Heart left ventricle (tissue), 16 donors: ENCODE measurements around the gene TTBK1. TPM values are rescaled to one million over a fixed set of nuclear protein-coding genes. Genes with fewer than 3 reads are reported as not detected.

Source experiments
- ATAC-seq, 4 donors: fragments of 200-7000 bp; cut with Tn5 transposase; one replicate each; pipeline ENCODE4 v1.9.1; 2020 to 2022; ENCODE audit warnings: moderate library complexity in 4 of 4, mild to moderate bottlenecking in 3 of 4, moderate number of reproducible peaks in 1 of 4
- DNase-seq, 5 donors: peaks; one replicate each; pipeline ENCODE4 v3.0.0-alpha.2; 2020
- H3K27ac ChIP-seq, 12 donors: fragments of 200-600 bp; sonication (generic) in 4 of 12; one replicate each; pipeline versions ENCODE4 v1.5.0 to v1.8.0; 2016 to 2022; ENCODE audit warnings: mild to moderate bottlenecking in 2 of 12
- H3K27me3 ChIP-seq, 9 donors: fragments of 200-600 bp; sonication (generic) in 2 of 9; one replicate each; pipeline versions ENCODE4 v1.5.1 to v1.8.0; 2016 to 2022; ENCODE audit warnings: mild to moderate bottlenecking in 3 of 9
- H3K36me3 ChIP-seq, 9 donors: fragments of 200-600 bp; sonication (generic) in 2 of 9; one replicate each; pipeline versions ENCODE4 v1.5.0 to v1.8.0; 2018 to 2022; ENCODE audit warnings: mild to moderate bottlenecking in 2 of 9
- H3K4me1 ChIP-seq, 12 donors: fragments of 200-600 bp; sonication (generic) in 4 of 12; one replicate each; pipeline versions ENCODE4 v1.5.0 to v1.8.0; 2016 to 2022; ENCODE audit warnings: mild to moderate bottlenecking in 3 of 12
- H3K4me3 ChIP-seq, 12 donors: fragments of 200-600 bp; sonication (generic) in 4 of 12; one replicate each; pipeline versions ENCODE4 v1.5.0 to v1.8.0; 2017 to 2022; ENCODE audit warnings: mild to moderate bottlenecking in 9 of 12, moderate library complexity in 4 of 12
- H3K9me3 ChIP-seq, 12 donors: fragments of 200-600 bp; sonication (generic) in 4 of 12; one replicate each; pipeline versions ENCODE4 v1.5.0 to v1.8.0; 2016 to 2022; ENCODE audit warnings: mild to moderate bottlenecking in 1 of 12
- POLR2A ChIP-seq, 2 donors: fragments of 450-650 bp; IDR thresholded peaks; one replicate each; pipeline ENCODE4 v1.6.1; 2017; ENCODE audit warnings: antibody characterized with exemption in 2 of 2, mild to moderate bottlenecking in 2 of 2, moderate library complexity in 2 of 2
- WGBS, 4 donors: extraction: QIAGEN DNeasy Blood & Tissue Kit in 2 of 4; methylation state at CpG; one replicate each; pipeline versions ENCODE4 v1.1.5 to v1.1.7; 2013 to 2018; 5-methylcytosine and 5-hydroxymethylcytosine counted together
- intact Hi-C, 10 donors: fragments of 100-400 bp; cut with DNase I; formaldehyde crosslinking; loops; one replicate each; pipeline versions ENCODE4 v1.11.1 to v1.14.2; 2022
- polyA plus RNA-seq, 2 donors: library from polyadenylated mRNA; stranded (reverse); fragments of 200-250 nt; gene quantifications; one replicate each; pipeline ENCODE4 v1.2.3, GENCODE V29; 2013
- total RNA-seq, 9 donors: library from RNA; depleted of rRNA in 2 of 9; stranded (reverse); fragments of >200 nt in 2 of 9; fragmentation: NEBNext Ultra II Directional in 3 of 9; extraction: Animal tissue kit (Norgen Biotek cat#: 25700) in 3 of 9; gene quantifications; one replicate each; pipeline versions ENCODE4 v1.1.0 to v1.2.4, GENCODE V29; 2016 to 2023
- TF ChIP-seq, protein P1 (sequence below), 12 donors: fragments of 200-600 bp; sonication (generic) in 4 of 12; IDR thresholded peaks; one replicate each; pipeline versions ENCODE4 v1.5.0 to v1.8.0; 2018 to 2022; ENCODE audit warnings: antibody characterized with exemption in 12 of 12, mild to moderate bottlenecking in 5 of 12
- donor health status: ischemic (EF 13 %, LVEDD 7.1; RV severe dilation, severe dysfunction).
- donor health status: healthy with polysubstance abuse.
- donor health status: DM: no; HTN: yes; CAD: no.
- donor health status: DM: no; HTN: no; CAD: no.
- donor health status: ischemic (EF 25% LVEDD 6.9; RV normal size, moderate dysfunction).
- donor health status: ischemic (EF 25% LVEDD 5.7; RV mildly dilated, moderate dysfunction).
- donor health status: healthy.
- donor health status: DM: yes; HTN: yes; CAD: no.
- donor health status: ischemic (EF 35%, LVEDD 5.7; RV mildly dilated, moderate dysfunction).
- donor health status: nonischemic (EF 11% LVEDD 7.7; RV severe dilation, severe dysfunction).
- donor health status: DM: yes; HTN: yes; CAD: no.
- donor health status: PGD.
- donor health status: ischemic (EF 29% LVEDD 5.4; RV normal size, mild dysfunction).
- donor health status: nonischemic (EF 23%, LVEDD 6.1; RV moderate dilation, normal function).

The TTBK1 gene
- total and polyA plus RNA-seq, 11 donors, result 0.04 to 0.52 (median 0.27) TPM

DNA sequence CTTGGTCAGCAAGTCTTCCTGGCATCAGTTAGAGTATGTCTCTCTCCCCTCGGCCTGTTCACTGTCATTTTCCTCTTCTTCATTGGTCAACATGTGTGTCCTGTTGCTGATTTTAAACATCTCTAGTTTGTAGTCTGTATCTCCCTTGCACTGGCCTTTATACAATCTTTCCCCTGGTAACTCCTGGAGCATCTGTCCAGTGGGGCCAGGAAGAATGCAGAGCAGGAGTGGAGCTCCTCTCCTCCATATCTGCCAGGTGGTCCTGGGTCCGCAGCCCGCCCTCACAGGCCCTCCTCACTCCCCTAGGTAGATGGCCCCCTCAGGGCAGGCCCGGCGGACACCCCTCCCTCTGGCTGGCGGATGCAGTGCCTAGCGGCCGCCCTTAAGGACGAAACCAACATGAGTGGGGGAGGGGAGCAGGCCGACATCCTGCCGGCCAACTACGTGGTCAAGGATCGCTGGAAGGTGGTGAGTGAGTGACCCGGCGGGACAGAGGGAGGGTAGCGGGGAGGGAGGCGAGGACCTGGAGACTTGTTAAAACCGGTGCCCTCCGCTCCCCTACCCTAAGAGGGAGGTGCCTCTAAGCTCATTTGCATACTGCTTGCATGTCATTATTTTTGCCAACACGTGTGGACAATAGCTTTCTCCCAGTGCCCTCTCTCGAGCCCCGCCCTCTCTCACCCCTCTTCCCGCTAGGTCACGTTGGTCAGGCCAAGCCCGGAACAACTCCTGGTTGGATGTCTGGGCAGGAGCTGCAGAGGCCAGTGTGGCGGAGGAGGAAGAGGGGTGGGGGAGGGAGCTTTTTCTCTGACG lies 3.2 kb downstream of the TTBK1 start:
- Histone ChIP-seq H3K4me1 (peaks cover 0 to 17% (median 9%) of the 10 kb centered on the region in 12 donors), H3K36me3 (no peaks in the 10 kb centered on the region), H3K9me3 (no peaks in the 10 kb centered on the region), H3K27ac (peak overlapping the region in 6 of 12 donors; percentile 14 to 63 (median 28)), H3K27me3 (peaks cover 8 to 49% (median 23%) of the 10 kb centered on the region in 9 donors), H3K4me3 (peak overlapping the region; percentile 40 to 73 (median 61))
- DNase-seq, result peak; percentile 59 to 84 (median 76)
- 12 to 17% (median 15%) methylated on average over 24 to 27 of the region's 27 CpGs for WGBS, 4 donors
- peak; percentile 65 to 87 (median 82) for ATAC-seq
- intact Hi-C loops, result no loop called here
- TF ChIP-seq, protein P1, sequence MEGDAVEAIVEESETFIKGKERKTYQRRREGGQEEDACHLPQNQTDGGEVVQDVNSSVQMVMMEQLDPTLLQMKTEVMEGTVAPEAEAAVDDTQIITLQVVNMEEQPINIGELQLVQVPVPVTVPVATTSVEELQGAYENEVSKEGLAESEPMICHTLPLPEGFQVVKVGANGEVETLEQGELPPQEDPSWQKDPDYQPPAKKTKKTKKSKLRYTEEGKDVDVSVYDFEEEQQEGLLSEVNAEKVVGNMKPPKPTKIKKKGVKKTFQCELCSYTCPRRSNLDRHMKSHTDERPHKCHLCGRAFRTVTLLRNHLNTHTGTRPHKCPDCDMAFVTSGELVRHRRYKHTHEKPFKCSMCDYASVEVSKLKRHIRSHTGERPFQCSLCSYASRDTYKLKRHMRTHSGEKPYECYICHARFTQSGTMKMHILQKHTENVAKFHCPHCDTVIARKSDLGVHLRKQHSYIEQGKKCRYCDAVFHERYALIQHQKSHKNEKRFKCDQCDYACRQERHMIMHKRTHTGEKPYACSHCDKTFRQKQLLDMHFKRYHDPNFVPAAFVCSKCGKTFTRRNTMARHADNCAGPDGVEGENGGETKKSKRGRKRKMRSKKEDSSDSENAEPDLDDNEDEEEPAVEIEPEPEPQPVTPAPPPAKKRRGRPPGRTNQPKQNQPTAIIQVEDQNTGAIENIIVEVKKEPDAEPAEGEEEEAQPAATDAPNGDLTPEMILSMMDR (IDR thresholded peaks at IDR 0.05), result no peak
- no peak for TF ChIP-seq POLR2A (IDR thresholded peaks at IDR 0.05)

DNA sequence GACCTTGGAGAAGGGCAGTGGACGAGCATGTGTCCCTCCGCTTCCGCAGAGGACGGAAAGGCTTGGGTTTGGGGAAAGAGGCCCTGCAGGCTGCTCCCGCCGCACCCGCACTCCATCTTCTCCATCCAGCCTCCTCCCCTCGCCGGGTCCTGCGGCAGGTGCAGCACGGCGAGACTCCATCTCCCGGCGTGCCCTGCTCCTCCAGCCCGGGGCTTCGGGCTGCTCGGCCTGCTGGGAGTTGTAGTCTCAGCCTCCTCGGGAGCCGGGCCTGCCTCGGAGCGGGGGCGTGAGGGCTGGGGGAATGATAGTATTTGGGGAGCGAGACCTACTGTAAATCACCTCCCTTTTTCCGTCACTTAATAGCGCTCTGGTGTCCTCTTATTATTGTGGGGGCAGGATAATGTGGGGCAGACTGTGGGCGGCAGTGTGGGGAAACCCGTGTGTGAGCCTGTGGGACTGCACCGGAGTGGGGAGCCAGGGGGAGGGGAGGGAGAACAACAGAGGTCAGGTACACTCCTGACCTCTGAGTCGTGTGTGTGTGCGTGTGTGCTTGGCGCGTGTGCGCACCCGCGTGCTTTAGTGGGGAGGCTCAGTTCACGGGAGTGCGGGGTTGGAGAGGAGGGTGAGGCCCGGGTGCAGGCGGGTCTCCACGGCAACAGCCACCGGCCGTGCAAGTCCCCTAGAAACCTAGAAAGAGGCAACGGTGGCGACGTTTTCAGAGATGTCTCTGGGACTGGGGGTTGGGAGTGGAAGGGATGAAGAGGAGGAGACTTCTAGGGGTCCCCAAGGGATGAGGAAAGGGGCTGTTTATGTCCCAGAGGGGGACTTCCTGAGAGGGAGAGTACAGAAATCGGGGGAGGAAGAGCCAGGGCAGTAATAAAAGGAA lies 4.1 kb downstream of the TTBK1 start:
- H3K27me3 ChIP-seq, result peaks cover 5 to 44% (median 27%) of the 10 kb centered on the region in 9 donors
- TF ChIP-seq POLR2A (IDR thresholded peaks at IDR 0.05), result no peak
- TF ChIP-seq, protein P1 (IDR thresholded peaks at IDR 0.05), result no peak

DNA sequence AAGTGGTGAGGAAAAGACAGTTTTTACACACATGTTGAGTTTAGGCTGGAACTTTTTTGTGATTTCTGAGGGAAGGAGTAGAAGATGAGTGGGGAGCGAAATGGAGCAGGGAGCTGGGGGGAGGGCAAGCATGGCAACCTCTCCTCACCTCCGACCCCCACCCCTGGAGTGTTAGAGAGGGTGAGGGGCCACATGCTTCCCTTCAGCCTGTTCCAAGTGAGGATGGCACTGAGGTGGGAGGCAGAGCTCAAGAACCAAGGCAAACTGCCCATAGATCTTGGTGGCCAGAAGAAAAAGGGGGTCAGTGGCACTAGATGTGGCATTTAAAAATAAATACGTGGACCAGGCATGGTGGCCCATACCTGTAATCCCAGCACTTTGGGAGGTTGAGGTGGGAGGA lies 4.8 kb downstream of the TTBK1 start:
- peaks cover under 1 to 36% (median 22%) of the 10 kb centered on the region in 9 donors for H3K27me3 ChIP-seq
- WGBS, 4 donors, result 72 to 89% (median 80%) methylated on average over 3 of the region's 3 CpGs
- no peak overlapping the region for H3K4me3 ChIP-seq

More for the DNA sequence above, 4.1 kb downstream of the TTBK1 start:
- intact Hi-C loops, result no loop called here
- peaks cover 0 to 17% (median 9%) of the 10 kb centered on the region in 12 donors for H3K4me1 ChIP-seq
- DNase-seq (peak; percentile 79 to 90 (median 85)), ATAC-seq (peak; percentile 90 to 98 (median 96))
- 4 to 8% (median 6%) methylated on average over 33 to 46 of the region's 46 CpGs for WGBS, 4 donors
- peak overlapping the region in 8 of 12 donors; percentile 14 to 63 (median 31) for H3K27ac ChIP-seq
- H3K4me3 ChIP-seq, result peak overlapping the region; percentile 40 to 73 (median 61)
- no peaks in the 10 kb centered on the region for H3K36me3 ChIP-seq
- H3K9me3 ChIP-seq, result no peaks in the 10 kb centered on the region

More for the DNA sequence above, 4.8 kb downstream of the TTBK1 start:
- H3K36me3 ChIP-seq, result no peaks in the 10 kb centered on the region
- ATAC-seq (no peak), DNase-seq (no peak)
- no peaks in the 10 kb centered on the region for H3K9me3 ChIP-seq
- H3K4me1 ChIP-seq, result peaks cover 0 to 17% (median 9%) of the 10 kb centered on the region in 12 donors
- H3K27ac ChIP-seq, result no peak overlapping the region
- no peak for TF ChIP-seq POLR2A (IDR thresholded peaks at IDR 0.05)
- TF ChIP-seq, protein P1 (IDR thresholded peaks at IDR 0.05), result no peak
- intact Hi-C loops, result no loop called here
